G401 (cell line): Measurements from ENCODE around the gene AGTRAP. TPM values are rescaled to one million over a fixed set of nuclear protein-coding genes. Genes with fewer than 3 reads are reported as not detected.
A peak's percentile ranks its signal among the peaks of the same experiment; 100 is the strongest.

ENCODE experiments used
- DNase-seq: peaks from one replicate; pipeline ENCODE4 v3.0.0-alpha.2; 2015; ENCODE audit warnings: low spot score
- in situ Hi-C: cut with HindIII; loops from 2 replicates; pipeline ENCODE4 v1.10.0; 2016; ENCODE audit warnings: low sequenced_read_pairs, mixed read lengths
- total RNA-seq: library from RNA; depleted of rRNA; stranded (reverse); fragments of >200 nt; shearing (Covaris generic); gene quantifications from 2 replicates; pipeline ENCODE4 v1.2.3, GENCODE V29; 2014

Gene AGTRAP
- total RNA-seq, 1 experiment from 2014 or later: 97.2 TPM

DNA sequence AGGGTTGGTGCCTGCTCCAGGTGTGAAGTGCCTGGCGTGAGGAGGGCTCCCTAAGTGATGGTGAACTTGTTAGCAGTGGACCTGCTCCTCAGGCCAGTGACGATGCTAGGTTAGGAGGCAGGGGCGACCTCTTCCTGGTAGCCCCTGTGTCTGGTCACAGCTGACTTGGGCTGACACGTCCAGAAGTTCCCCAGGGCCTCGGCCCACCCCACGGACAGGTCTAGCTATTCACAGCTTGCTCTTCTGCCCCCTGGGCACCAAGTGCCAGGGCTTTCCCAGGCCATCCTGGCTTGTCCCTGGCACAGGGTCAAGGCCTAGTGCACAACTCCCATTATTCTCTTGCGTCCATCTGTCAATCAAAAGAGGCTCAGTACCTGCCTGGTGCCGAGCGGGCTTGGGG is 15.2 kb downstream of the AGTRAP start:
- DNase-seq: no peak
- in situ Hi-C loops: no loop called here

DNA sequence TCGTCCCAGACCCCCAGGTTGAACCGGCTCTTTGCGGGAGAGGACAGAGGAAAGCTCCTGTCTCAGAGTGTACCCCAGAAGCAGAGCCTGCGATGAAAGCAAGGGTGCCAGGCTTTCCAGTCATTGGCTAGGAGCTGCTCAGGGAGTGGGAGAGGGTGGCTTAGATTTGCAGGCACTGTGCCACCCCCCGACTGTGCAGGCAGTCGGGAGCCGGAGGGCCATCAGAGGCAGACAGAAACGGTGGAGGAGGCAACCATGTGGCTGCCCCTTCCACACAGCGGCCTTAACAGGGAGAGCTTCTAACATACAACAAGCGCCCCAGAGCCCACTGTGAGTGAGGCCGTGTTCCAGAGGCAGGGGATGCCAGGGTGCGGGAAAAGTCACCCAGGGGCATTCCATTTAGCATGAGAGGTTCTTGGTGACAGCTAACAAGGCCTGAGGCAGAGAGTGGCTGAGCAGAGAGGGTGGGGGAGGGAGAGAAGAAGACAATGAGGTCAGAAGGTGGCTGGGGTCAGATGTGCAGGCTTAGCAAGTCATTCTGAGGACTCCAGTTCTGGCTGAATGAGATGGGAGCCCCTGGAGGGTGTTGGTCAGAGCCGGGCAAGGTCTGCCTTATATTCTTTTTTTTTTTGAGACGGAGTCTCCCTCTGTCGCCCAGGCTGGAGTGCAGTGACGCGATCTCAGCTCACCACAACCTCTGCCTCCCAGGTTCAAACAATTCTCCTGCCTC is 16.6 kb downstream of the AGTRAP start:
- in situ Hi-C loops: no loop called here
- DNase-seq: no peak

DNA sequence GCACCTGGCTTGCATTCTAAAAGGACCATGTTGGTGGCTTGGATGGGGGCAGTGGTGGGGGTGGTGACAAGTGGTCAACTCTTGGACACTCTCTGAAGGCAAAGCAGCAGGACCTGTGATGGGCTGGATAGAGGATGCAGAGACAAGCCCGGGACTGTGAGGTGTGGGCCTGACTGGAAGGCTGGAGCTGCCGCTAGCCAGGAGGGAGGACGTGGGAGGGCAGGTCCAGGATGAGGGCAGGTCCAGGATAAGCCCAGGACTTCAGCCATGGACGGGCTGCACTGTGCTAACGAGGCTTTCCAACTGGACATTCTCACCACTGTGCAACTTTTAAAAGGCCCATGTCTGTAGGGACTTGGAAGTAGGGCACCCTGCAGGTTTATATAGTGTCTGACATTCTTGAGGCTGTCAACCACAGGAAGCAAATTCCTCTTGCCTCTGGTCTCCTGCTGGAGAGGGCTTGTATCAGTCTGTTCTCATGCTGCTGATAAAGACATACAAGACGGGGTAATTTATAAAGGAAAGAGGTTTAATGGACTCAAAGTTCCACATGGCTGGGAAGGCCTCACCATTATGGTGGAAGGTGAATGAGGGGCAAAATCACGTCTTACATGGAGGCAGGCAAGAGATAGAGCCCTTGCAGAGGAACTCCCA is 17.7 kb downstream of the AGTRAP start:
- DNase-seq: no peak
- in situ Hi-C loops: no loop called here

GRCh38 chr1:11757047-11757446 is 21.1 kb downstream of the AGTRAP start:
- no peak for DNase-seq
- in situ Hi-C loops: no loop called here

DNA sequence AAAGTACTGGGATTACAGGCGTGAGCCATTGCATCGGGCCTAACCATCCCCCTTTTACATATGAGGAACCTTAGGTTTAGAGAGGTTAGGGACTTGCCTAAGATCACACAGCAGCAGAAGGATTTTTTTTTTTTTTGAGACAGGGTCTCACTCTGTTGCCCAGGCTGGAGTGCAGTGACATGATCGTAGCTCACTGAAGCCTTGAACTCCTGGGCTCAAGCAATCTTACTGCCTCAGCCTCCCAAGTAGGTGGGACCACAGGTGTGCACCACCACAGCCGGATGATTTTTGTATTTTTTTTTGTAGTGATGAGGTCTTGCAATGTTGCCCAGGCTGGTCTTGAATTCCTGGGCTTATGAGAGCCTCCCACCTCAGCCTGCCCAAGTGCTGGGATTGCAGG is 23.9 kb downstream of the AGTRAP start:
- no peak for DNase-seq
- in situ Hi-C loops: no loop called here

GRCh38 chr1:11761285-11761684 is 25.3 kb downstream of the AGTRAP start:
- no peak for DNase-seq
- in situ Hi-C loops: no loop called here

GRCh38 chr1:11761988-11762406 is 26.1 kb downstream of the AGTRAP start, which contains the start of gene C1orf167:
Gene C1orf167 (plus strand): TSS chr1:11762193. CDS start chr1:11764401, 2,208 bp downstream.
- in situ Hi-C loops: no loop called here
- no peak for DNase-seq

GRCh38 chr1:11764115-11764514 is 28.2 kb downstream of the AGTRAP start:
- DNase-seq: peak; percentile 21
- in situ Hi-C loops: no loop called here

GRCh38 chr1:11764519-11764918 is 28.6 kb downstream of the AGTRAP start:
- in situ Hi-C loops: no loop called here
- DNase-seq: no peak

- in situ Hi-C loops: no loop called here
- no peak for DNase-seq
These were observed 29.9 kb downstream of the AGTRAP start for GRCh38 chr1:11765661-11766428.

- in situ Hi-C loops: no loop called here
- no peak for DNase-seq
These were observed 30.5 kb downstream of the AGTRAP start for GRCh38 chr1:11766429-11766776.

GRCh38 chr1:11767922-11768704 is 32.2 kb downstream of the AGTRAP start:
- no peak for DNase-seq
- in situ Hi-C loops: no loop called here

DNA sequence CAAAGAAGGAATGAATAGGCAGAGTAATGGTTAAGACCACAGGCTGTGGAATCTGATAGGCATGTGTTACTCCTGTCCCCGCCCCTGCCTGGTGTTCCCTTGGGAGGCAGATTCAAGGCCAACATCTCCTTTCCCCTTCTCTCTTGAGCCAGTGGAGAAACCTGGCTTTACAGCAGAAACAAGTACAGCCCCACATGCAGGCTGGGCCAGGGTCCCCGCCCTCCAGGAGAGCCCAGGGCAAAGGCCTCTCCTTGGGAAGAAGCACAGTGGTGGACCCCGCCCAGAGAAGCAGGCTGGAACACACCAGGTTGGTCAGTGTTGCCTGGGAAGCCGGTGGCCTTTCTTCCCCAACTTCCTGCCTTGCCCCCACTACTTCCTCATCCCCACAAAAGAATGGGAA is 32.9 kb downstream of the AGTRAP start:
- in situ Hi-C loops: no loop called here
- DNase-seq: no peak

- in situ Hi-C loops: no loop called here
These were observed 33.3 kb downstream of the AGTRAP start for GRCh38 chr1:11769274-11769673.

GRCh38 chr1:11770011-11770410 is 34.1 kb downstream of the AGTRAP start:
- in situ Hi-C loops: no loop called here
- no peak for DNase-seq

More at GRCh38 chr1:11769274-11769673, 33.3 kb downstream of the AGTRAP start:
- no peak for DNase-seq

- in situ Hi-C loops: no loop called here
- DNase-seq: no peak
These were observed 35.6 kb downstream of the AGTRAP start for GRCh38 chr1:11771481-11772043.

- in situ Hi-C loops: no loop called here
These were observed 36.5 kb downstream of the AGTRAP start for GRCh38 chr1:11772458-11772857.

GRCh38 chr1:11774753-11775152 is 38.8 kb downstream of the AGTRAP start:
- no peak for DNase-seq
- in situ Hi-C loops: no loop called here

More at GRCh38 chr1:11772458-11772857, 36.5 kb downstream of the AGTRAP start:
- DNase-seq: no peak
